Esophagus squamous epithelium (tissue), 5 donors: ENCODE results near the gene TET1. TPM values are rescaled to one million over a fixed set of nuclear protein-coding genes. Genes with fewer than 3 reads are reported as not detected.

ENCODE experiments used
- DNase-seq: peaks from one replicate; lab custom pipeline; 2025; lab: John Stamatoyannopoulos, UW
- H3K27ac ChIP-seq, 4 donors: fragments of 200-600 bp; sonication (generic); one replicate each; pipeline ENCODE4 v1.5.1; 2016 to 2019; ENCODE audit warnings: mild to moderate bottlenecking in 1 of 4
- H3K27me3 ChIP-seq, 4 donors: fragments of 200-600 bp; sonication (generic); 1 replicate in 3 of 4; 2 replicates in 1 of 4; pipeline versions ENCODE4 v1.5.1 to v1.6.0; 2017 to 2021; ENCODE audit warnings: antibody characterized with exemption in 1 of 4
- H3K36me3 ChIP-seq, 3 donors: fragments of 200-600 bp; sonication (generic); one replicate each; pipeline ENCODE4 v1.5.1; 2016 to 2019
- H3K4me1 ChIP-seq, 3 donors: fragments of 200-600 bp; sonication (generic); one replicate each; pipeline ENCODE4 v1.5.1; 2017 to 2019
- H3K4me3 ChIP-seq, 4 donors: fragments of 200-600 bp; sonication (generic); 1 replicate in 3 of 4; 2 replicates in 1 of 4; pipeline ENCODE4 v1.5.1; 2016 to 2019; ENCODE audit warnings: mild to moderate bottlenecking in 2 of 4, moderate library complexity in 1 of 4
- H3K9me3 ChIP-seq, 3 donors: fragments of 200-600 bp; sonication (generic); one replicate each; pipeline ENCODE4 v1.5.1; 2016 to 2019
- CTCF ChIP-seq, 6 experiments: fragments of 450-650 bp in 4 of 6; fragments of 200-600 bp in 2 of 6; sonication (generic) in 2 of 6; IDR thresholded peaks; one replicate each; pipeline ENCODE4 v1.5.1; 2016 to 2019; ENCODE audit warnings: antibody characterized with exemption in 6 of 6, mild to moderate bottlenecking in 4 of 6, moderate library complexity in 4 of 6
- POLR2A ChIP-seq, 4 donors: fragments of 450-650 bp; IDR thresholded peaks; one replicate each; pipeline ENCODE4 v1.6.1; 2017; ENCODE audit warnings: antibody characterized with exemption in 4 of 4, mild to moderate bottlenecking in 4 of 4, moderate library complexity in 3 of 4
- WGBS, 2 donors: methylation state at CpG; one replicate each; pipeline ENCODE4 v1.1.5; 2018; 5-methylcytosine and 5-hydroxymethylcytosine counted together
- intact Hi-C: fragments of 100-400 bp; cut with DNase I; formaldehyde crosslinking; loops from one replicate; pipeline ENCODE4 v1.15.0; 2022
- total RNA-seq, 4 donors: library from RNA; depleted of rRNA; stranded (reverse); fragments of >200 nt; gene quantifications; one replicate each; pipeline ENCODE4 v1.1.0, GENCODE V29; 2016
- donor health status: DM: yes; HTN: yes; CAD: no.

TET1 gene
- total RNA-seq, 4 donors from 2014 or later = 0.15 to 2.9 (median 0.80) TPM

- 54 to 61% methylated on average over 5 of the region's 5 CpGs for WGBS, 2 donors
- DNase-seq = no peak
- no peaks in the 10 kb centered on the region for H3K9me3 ChIP-seq
- no peaks in the 10 kb centered on the region for H3K4me1 ChIP-seq
- TF ChIP-seq POLR2A (IDR thresholded peaks at IDR 0.05) = no peak
- TF ChIP-seq CTCF (IDR thresholded peaks at IDR 0.05) = no peak
- no peaks in the 10 kb centered on the region for H3K27me3 ChIP-seq
- no peaks in the 10 kb centered on the region for H3K36me3 ChIP-seq
- intact Hi-C loops = no loop called here
- no peak overlapping the region for H3K4me3 ChIP-seq
- no peak overlapping the region for H3K27ac ChIP-seq
These were observed 106.2 kb downstream of the TET1 start for GRCh38 chr10:68666280-68666760.

- intact Hi-C loops = no loop called here
- no peak for DNase-seq
- TF ChIP-seq POLR2A (IDR thresholded peaks at IDR 0.05) (no peak), CTCF (IDR thresholded peaks at IDR 0.05) (no peak)
- Histone ChIP-seq H3K4me1 (no peaks in the 10 kb centered on the region), H3K4me3 (no peak overlapping the region), H3K27me3 (no peaks in the 10 kb centered on the region), H3K27ac (no peak overlapping the region), H3K9me3 (no peaks in the 10 kb centered on the region), H3K36me3 (peaks cover 0 to under 1% (median 0%) of the 10 kb centered on the region in 3 donors)
- 80 to 81% methylated on average over 5 of the region's 5 CpGs for WGBS, 2 donors
These were observed 108.1 kb downstream of the TET1 start for GRCh38 chr10:68668231-68668630.

- Histone ChIP-seq H3K4me1 (no peaks in the 10 kb centered on the region), H3K36me3 (peaks cover 0 to 5% (median 0%) of the 10 kb centered on the region in 3 donors), H3K27ac (no peak overlapping the region), H3K27me3 (no peaks in the 10 kb centered on the region), H3K4me3 (no peak overlapping the region), H3K9me3 (no peaks in the 10 kb centered on the region)
- TF ChIP-seq CTCF (IDR thresholded peaks at IDR 0.05) = no peak
- TF ChIP-seq POLR2A (IDR thresholded peaks at IDR 0.05) = no peak
- intact Hi-C loops = no loop called here
- no peak for DNase-seq
- 90 to 94% methylated on average over 4 of the region's 4 CpGs for WGBS, 2 donors
These were observed 108.8 kb downstream of the TET1 start for GRCh38 chr10:68668972-68669371.

GRCh38 chr10:68684413-68684812 is 124.3 kb downstream of the TET1 start:
- TF ChIP-seq CTCF (IDR thresholded peaks at IDR 0.05) (no peak), POLR2A (IDR thresholded peaks at IDR 0.05) (no peak)
- Histone ChIP-seq H3K9me3 (no peaks in the 10 kb centered on the region), H3K4me1 (no peaks in the 10 kb centered on the region), H3K27me3 (no peaks in the 10 kb centered on the region), H3K36me3 (peaks cover 0 to 46% (median 0%) of the 10 kb centered on the region in 3 donors), H3K27ac (no peak overlapping the region), H3K4me3 (no peak overlapping the region)
- no peak for DNase-seq
- WGBS, 2 donors = 73 to 94% methylated on average over 3 of the region's 3 CpGs
- intact Hi-C loops = no loop called here

GRCh38 chr10:68696018-68696417 is 135.9 kb downstream of the TET1 start:
- no peaks in the 10 kb centered on the region for H3K4me1 ChIP-seq
- intact Hi-C loops = no loop called here
- peaks cover 0 to 4% (median 0%) of the 10 kb centered on the region in 3 donors for H3K36me3 ChIP-seq
- TF ChIP-seq POLR2A (IDR thresholded peaks at IDR 0.05) (no peak), CTCF (IDR thresholded peaks at IDR 0.05) (no peak)
- no peak overlapping the region for H3K4me3 ChIP-seq
- no peak overlapping the region for H3K27ac ChIP-seq
- no peaks in the 10 kb centered on the region for H3K9me3 ChIP-seq
- no peak for DNase-seq
- H3K27me3 ChIP-seq = no peaks in the 10 kb centered on the region
- WGBS, 2 donors = 84 to 96% methylated on average over 1 of the region's 1 CpG
